MCF 10A (cell line): Measurements from ENCODE around the gene SNX18. TPM values are rescaled to one million over a fixed set of nuclear protein-coding genes. Genes with fewer than 3 reads are reported as not detected.
A peak's percentile ranks its signal among the peaks of the same experiment; 100 is the strongest.

Source experiments
- Bru-seq: library from RNA; stranded (reverse); fragments of 400-500 nt; gene quantifications from one replicate; lab custom pipeline; 2021; lab: Mats Ljungman, UMichigan
- BruChase-seq, 2 experiments: library from RNA; stranded (reverse); fragments of 400-500 nt; gene quantifications; one replicate each; lab custom pipeline; 2021; lab: Mats Ljungman, UMichigan
- BruUV-seq: library from RNA; stranded (reverse); fragments of 400-500 nt; replicated peaks from 2 replicates; lab custom pipeline; 2021; lab: Mats Ljungman, UMichigan
- CTCF ChIA-PET: fragments of 300-600 bp; sonication (Branson Sonifier 250); formaldehyde crosslinking; extraction: SDS; loops from one replicate; lab custom pipeline; 2021; ENCODE audit warnings: antibody characterized with exemption, inconsistent platforms; lab: Yijun Ruan, JAX
- POLR2A ChIA-PET: fragments of 300-600, 350-650 bp; sonication (Branson Sonifier 250); formaldehyde crosslinking; extraction: SDS; loops from one replicate; lab custom pipeline; 2020; ENCODE audit warnings: antibody characterized with exemption, inconsistent platforms; lab: Yijun Ruan, JAX
- DNase-seq: peaks from one replicate; pipeline ENCODE4 v3.0.0-alpha.2; 2018; ENCODE audit not compliant: unreplicated experiment
- H3K27ac Mint-ChIP-seq: one replicate; pipeline ENCODE4 v1.8.0; 2022; ENCODE audit warnings: mild to moderate bottlenecking, low read depth, mixed read lengths; ENCODE audit not compliant: unreplicated experiment
- H3K27me3 Mint-ChIP-seq: one replicate; pipeline ENCODE4 v1.8.0; 2022; ENCODE audit warnings: mixed read lengths; ENCODE audit not compliant: insufficient read depth, unreplicated experiment
- H3K36me3 Mint-ChIP-seq: one replicate; pipeline ENCODE4 v1.8.0; 2022; ENCODE audit warnings: mild to moderate bottlenecking, moderate library complexity, mixed read lengths; ENCODE audit not compliant: insufficient read depth, unreplicated experiment
- H3K4me1 Mint-ChIP-seq: one replicate; pipeline ENCODE4 v1.8.0; 2022; ENCODE audit warnings: mixed read lengths; ENCODE audit not compliant: insufficient read depth, unreplicated experiment
- H3K4me3 Mint-ChIP-seq: one replicate; pipeline ENCODE4 v1.8.0; 2022; ENCODE audit warnings: mild to moderate bottlenecking, moderate library complexity, mixed read lengths; ENCODE audit not compliant: unreplicated experiment
- H3K9me3 Mint-ChIP-seq: one replicate; pipeline ENCODE4 v1.8.0; 2022; ENCODE audit warnings: mixed read lengths; ENCODE audit not compliant: unreplicated experiment
- CTCF ChIP-seq: fragments of 200-600 bp; IDR thresholded peaks from one replicate; pipeline ENCODE4 v1.8.0; 2022; ENCODE audit warnings: antibody characterized with exemption, mild to moderate bottlenecking; ENCODE audit not compliant: unreplicated experiment
- intact Hi-C: fragments of 100-400 bp; cut with micrococcal nuclease; formaldehyde crosslinking; loops from 2 replicates; pipeline ENCODE4 v1.14.1; 2022
- long read RNA-seq: library from polyadenylated mRNA; stranded (forward); transcript quantifications from one replicate; pipeline ENCODE4 v2.0.0, GENCODE V29; 2022
- total RNA-seq: library from RNA; stranded (reverse); gene quantifications from 2 replicates; pipeline ENCODE4 v1.2.3, GENCODE V29; 2022

SNX18 gene
- 8.7 and 10.0 TPM in 2 replicates for total RNA-seq
- percentile 54 among the genes with signal in this experiment for Bru-seq, nascent RNA
- BruChase-seq, experiment 1, labeled RNA remaining after a 6-hour chase = percentile 58 among the genes with signal in this experiment
- percentile 61 among the genes with signal in this experiment for BruChase-seq, experiment 2, labeled RNA remaining after a 2-hour chase
- long read RNA-seq, full-length matches to known transcripts = 5 of 7 reads
- long read RNA-seq, partial matches to known transcripts = 0 of 7 reads
- long read RNA-seq, other reads (novel, unspliced or antisense) = 2 of 7 reads

GRCh38 chr5:54517512-54518145 lies at the start of gene SNX18:
Gene SNX18 (plus strand): TSS chr5:54517759. CDS start chr5:54517953, 194 bp downstream.
- Mint-ChIP-seq H3K4me3 (peak within 1 kb of the TSS; percentile 57), H3K27me3 (no peaks in the 10 kb centered on the region), H3K27ac (no peak within 1 kb of the TSS), H3K9me3 (no peaks in the 10 kb centered on the region), H3K4me1 (peaks cover 18% of the 10 kb centered on the region), H3K36me3 (no peaks in the 10 kb centered on the region)
- ChIA-PET POLR2A (interaction anchor here (0.6 to 2.0 kb wide), 10 partner anchors 17 to 642 kb away, joined by 3 to 18 read pairs (median 4); partner anchors contain the start of gene GPX8), CTCF (interaction anchor here (0.6 to 6.6 kb wide), 41 partner anchors 8 to 642 kb away, joined by 3 to 101 read pairs (median 4); partner anchors contain the start of gene GPX8)
- BruUV-seq = no TSS peak
- DNase-seq = peak; percentile 86
- intact Hi-C loops = loop anchor here (1.0 to 10.0 kb wide), 8 partner anchors 127 to 627 kb away; no protein-coding TSS in a partner anchor
- TF ChIP-seq CTCF = peak; percentile 98

DNA sequence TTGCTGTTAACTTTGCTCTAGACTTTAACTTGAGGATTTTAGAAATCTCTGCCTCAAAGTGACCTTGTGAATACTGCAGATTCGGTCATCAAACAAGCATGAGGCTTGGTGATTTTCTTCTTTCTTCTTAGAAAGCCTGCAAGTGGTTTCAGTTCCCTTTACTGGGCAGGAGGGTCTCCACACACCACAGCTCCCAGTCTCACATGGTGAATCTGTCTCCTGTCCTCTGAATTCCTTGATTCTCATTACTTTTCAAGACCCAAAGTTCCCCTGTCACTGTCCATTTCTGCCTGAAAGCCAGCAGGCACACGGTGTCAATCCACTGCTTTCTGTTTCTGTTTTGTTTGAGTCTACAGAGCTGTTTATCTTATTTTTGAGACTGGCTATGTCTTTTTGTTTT lies 47.9 kb upstream of the SNX18 start:
- Mint-ChIP-seq H3K4me1 (peaks cover 8% of the 10 kb centered on the region), H3K9me3 (peaks cover 5% of the 10 kb centered on the region), H3K4me3 (peak overlapping the region; percentile 22), H3K36me3 (no peaks in the 10 kb centered on the region), H3K27me3 (no peaks in the 10 kb centered on the region), H3K27ac (no peak overlapping the region)
- TF ChIP-seq CTCF = no peak
- no peak for DNase-seq
- intact Hi-C loops = no loop called here
- no TSS peak for BruUV-seq
- ChIA-PET CTCF (interaction anchor here (3.2 kb wide), 1 partner anchor 20 kb away, joined by 21 read pairs; no protein-coding TSS in a partner anchor), POLR2A (interaction anchor here (0.7 to 1.4 kb wide), 2 partner anchors 12 to 1109 kb away, joined by 3 read pairs; no protein-coding TSS in a partner anchor)

GRCh38 chr5:54470128-54470527 lies 47.4 kb upstream of the SNX18 start:
- Mint-ChIP-seq H3K4me3 (no peak overlapping the region), H3K27ac (no peak overlapping the region), H3K36me3 (no peaks in the 10 kb centered on the region), H3K4me1 (peaks cover 8% of the 10 kb centered on the region), H3K9me3 (peaks cover 5% of the 10 kb centered on the region), H3K27me3 (no peaks in the 10 kb centered on the region)
- CTCF ChIA-PET = interaction anchor here (0.6 to 3.2 kb wide), 2 partner anchors 15 to 19 kb away, joined by 3 to 21 read pairs; no protein-coding TSS in a partner anchor
- POLR2A ChIA-PET = interaction anchor here (0.6 to 1.4 kb wide), 5 partner anchors 13 to 1109 kb away, joined by 3 to 4 read pairs (median 3); no protein-coding TSS in a partner anchor
- DNase-seq = no peak
- no peak for TF ChIP-seq CTCF
- intact Hi-C loops = no loop called here
- BruUV-seq = no TSS peak
